HTR-8/SVneo (cell line): ENCODE measurements around the gene EI24.
"Not testable (repeated sequence)": the region's sequence is repeated elsewhere in the genome, so short reads cannot be mapped to it uniquely, and the experiment has no call there.

ENCODE experiments used
- DNase-seq: peaks from one replicate; pipeline ENCODE4 v3.0.0; 2011; ENCODE audit warnings: low spot score, mixed read lengths; ENCODE audit not compliant: insufficient read length
- FAIRE-seq: peaks from 2 replicates; lab custom pipeline; 2011; peaks lifted over from hg19 to GRCh38; lab: Jason Lieb, UNC

The EI24 gene

GRCh38 chr11:125568970-125569914 is at the start of gene EI24:
Gene EI24 (plus strand): TSS chr11:125569477. CDS start chr11:125572528, 3,051 bp downstream.
- DNase-seq (peak; percentile 84), FAIRE-seq (peak; percentile 28)

GRCh38 chr11:125519860-125520834 is 49.1 kb upstream of the EI24 start:
- DNase-seq (no peak), FAIRE-seq (no peak)

GRCh38 chr11:125525303-125525702 is 44.0 kb upstream of the EI24 start:
- FAIRE-seq: no peak

GRCh38 chr11:125532668-125533067 is 36.6 kb upstream of the EI24 start:
- DNase-seq (no peak), FAIRE-seq (no peak)

More at GRCh38 chr11:125525303-125525702, 44.0 kb upstream of the EI24 start:
- DNase-seq: no peak

- DNase-seq: no peak
- FAIRE-seq: no peak
Measured at GRCh38 chr11:125535585-125535984, 33.7 kb upstream of the EI24 start.

- DNase-seq, FAIRE-seq: not testable (repeated sequence)
Measured at GRCh38 chr11:125536834-125537233, 32.4 kb upstream of the EI24 start.

GRCh38 chr11:125542709-125543108 is 26.6 kb upstream of the EI24 start:
- DNase-seq (no peak), FAIRE-seq (no peak)

GRCh38 chr11:125550780-125551179 is 18.5 kb upstream of the EI24 start:
- FAIRE-seq: no peak
- DNase-seq: no peak

- DNase-seq (no peak), FAIRE-seq (no peak)
Measured at GRCh38 chr11:125551835-125552342, 17.4 kb upstream of the EI24 start.

GRCh38 chr11:125552927-125553326 is 16.4 kb upstream of the EI24 start:
- DNase-seq (no peak), FAIRE-seq (no peak)

GRCh38 chr11:125553357-125553756 is 15.9 kb upstream of the EI24 start:
- no peak for FAIRE-seq

GRCh38 chr11:125554038-125554437 is 15.2 kb upstream of the EI24 start:
- DNase-seq (no peak), FAIRE-seq (no peak)

More at GRCh38 chr11:125553357-125553756, 15.9 kb upstream of the EI24 start:
- DNase-seq: no peak

- FAIRE-seq (no peak), DNase-seq (no peak)
Measured at GRCh38 chr11:125559888-125560287, 9.4 kb upstream of the EI24 start.

- FAIRE-seq (no peak), DNase-seq (no peak)
Measured at GRCh38 chr11:125561924-125562323, 7.4 kb upstream of the EI24 start.

- no peak for FAIRE-seq
- no peak for DNase-seq
Measured at GRCh38 chr11:125562430-125562829, 6.8 kb upstream of the EI24 start.

- no peak for FAIRE-seq
- no peak for DNase-seq
Measured at GRCh38 chr11:125564357-125564756, 4.9 kb upstream of the EI24 start.

GRCh38 chr11:125566235-125566634 is 3.0 kb upstream of the EI24 start:
- DNase-seq: no peak
- no peak for FAIRE-seq

GRCh38 chr11:125569915-125570621 is 791 bp downstream of the EI24 start:
- no peak for DNase-seq
- no peak for FAIRE-seq

GRCh38 chr11:125570952-125571351 is 1.7 kb downstream of the EI24 start:
- no peak for FAIRE-seq
- no peak for DNase-seq

- FAIRE-seq: no peak
- no peak for DNase-seq
Measured at GRCh38 chr11:125572916-125573315, 3.6 kb downstream of the EI24 start.
